HepG2 (cell line): ENCODE data around the gene KLF6. TPM values are rescaled to one million over a fixed set of nuclear protein-coding genes. Genes with fewer than 3 reads are reported as not detected.

ENCODE experiments used
- ATM ChIP-seq: fragments of 450-650 bp; IDR thresholded peaks from 2 replicates; pipeline ENCODE4 v1.7.1; 2017; ENCODE audit warnings: mild to moderate bottlenecking, borderline replicate concordance
- BCL6 ChIP-seq: IDR thresholded peaks from 2 replicates; pipeline ENCODE4 v1.6.1; 2016; ENCODE audit warnings: missing genetic modification reagents, missing compliant biosample characterization
- CHD4 ChIP-seq: fragments of 200-600 bp; sonication (generic); IDR thresholded peaks from 2 replicates; pipeline ENCODE4 v1.7.0; 2017; ENCODE audit warnings: mild to moderate bottlenecking, low read length, borderline replicate concordance
- FOXJ3 ChIP-seq: sonication (generic); formaldehyde crosslinking; IDR thresholded peaks from 2 replicates; pipeline ENCODE4 v1.4.0; 2020; ENCODE audit warnings: missing genetic modification reagents, mild to moderate bottlenecking, borderline replicate concordance
- FOXO1 ChIP-seq: sonication (generic); formaldehyde crosslinking; IDR thresholded peaks from 2 replicates; pipeline ENCODE4 v1.4.0; 2020; ENCODE audit warnings: missing genetic modification reagents
- FOXP1 ChIP-seq, 2 experiments: fragments of 450-650 bp in 1 of 2; IDR thresholded peaks; 2 replicates each; pipeline ENCODE4 v1.6.1; 2017 to 2018; ENCODE audit warnings: antibody characterized with exemption in 1 of 2
- HHEX ChIP-seq: IDR thresholded peaks from 2 replicates; pipeline ENCODE4 v1.6.1; 2016; ENCODE audit warnings: control low read depth
- HMG20B ChIP-seq: conservative IDR thresholded peaks from 2 replicates; pipeline ENCODE4 v1.6.1; 2016; ENCODE audit warnings: missing genetic modification reagents, missing compliant biosample characterization
- KLF13 ChIP-seq: sonication (generic); formaldehyde crosslinking; IDR thresholded peaks from 2 replicates; pipeline ENCODE4 v1.4.0; 2020; ENCODE audit warnings: mild to moderate bottlenecking, missing genetic modification reagents
- MIXL1 ChIP-seq: IDR thresholded peaks from 2 replicates; pipeline ENCODE4 v1.6.1; 2016
- RARA ChIP-seq: IDR thresholded peaks from 2 replicates; pipeline ENCODE4 v1.6.1; 2016; ENCODE audit warnings: missing genetic modification reagents, missing compliant biosample characterization
- SRY ChIP-seq: sonication (generic); formaldehyde crosslinking; IDR thresholded peaks from 2 replicates; pipeline ENCODE4 v1.8.0; 2022; ENCODE audit warnings: mild to moderate bottlenecking, missing genetic modification reagents
- THAP11 ChIP-seq: IDR thresholded peaks from 2 replicates; pipeline ENCODE4 v1.6.1; 2016; ENCODE audit warnings: missing biosample characterization, missing genetic modification reagents
- ZNF468 ChIP-seq: sonication (generic); formaldehyde crosslinking; IDR thresholded peaks from 2 replicates; pipeline ENCODE4 v1.8.0; 2022; ENCODE audit warnings: mild to moderate bottlenecking, moderate library complexity, missing genetic modification reagents
- ZNF496 ChIP-seq: sonication (generic); formaldehyde crosslinking; IDR thresholded peaks from 2 replicates; pipeline ENCODE4 v1.8.1; 2023; ENCODE audit warnings: mild to moderate bottlenecking, moderate library complexity, missing genetic modification reagents; ENCODE audit not compliant: insufficient replicate concordance
- ZNF652 ChIP-seq: IDR thresholded peaks from 2 replicates; pipeline ENCODE4 v1.6.1; 2016; ENCODE audit warnings: low read depth, borderline replicate concordance
- ZNF737 ChIP-seq: sonication (generic); formaldehyde crosslinking; IDR thresholded peaks from 2 replicates; pipeline ENCODE4 v1.5.0; 2020; ENCODE audit warnings: missing genetic modification reagents, mild to moderate bottlenecking, borderline replicate concordance
- ZNF879 ChIP-seq: sonication (generic); formaldehyde crosslinking; IDR thresholded peaks from 2 replicates; pipeline ENCODE4 v1.8.1; 2023; ENCODE audit warnings: missing genetic modification reagents
- polyA plus RNA-seq, 8 experiments: library from polyadenylated mRNA; depleted of rRNA in 3 of 8; stranded (reverse) in 7 of 8; unstranded in 1 of 8; fragments of >200 nt; fragmentation: Illumina TruSeq in 4 of 8; extraction: Trizol in 4 of 8; gene quantifications; 2 replicates each; pipeline versions ENCODE4 v1.2.1 to v1.2.3, GENCODE V29; 2011 to 2016; ENCODE audit warnings: low read depth in 4 of 8, missing spikeins in 1 of 8, mixed read lengths in 1 of 8; ENCODE audit not compliant: insufficient read depth in 1 of 8
- total RNA-seq, 5 experiments: library from RNA; depleted of rRNA; stranded (reverse); fragments of >200 nt; fragmentation: Illumina TruSeq; extraction: Trizol; gene quantifications; 2 replicates each; pipeline ENCODE4 v1.2.3, GENCODE V29; 2016; ENCODE audit warnings: low read depth in 1 of 5
- TF ChIP-seq, protein P1 (sequence below): sonication (generic); formaldehyde crosslinking; IDR thresholded peaks from 2 replicates; pipeline ENCODE4 v1.9.0; 2021; ENCODE audit warnings: missing genetic modification reagents, borderline replicate concordance
- TF ChIP-seq, protein P2 (sequence below): IDR thresholded peaks from 2 replicates; pipeline ENCODE4 v1.6.1; 2016; ENCODE audit warnings: missing compliant biosample characterization, missing genetic modification reagents, borderline replicate concordance
- TF ChIP-seq, protein P3 (sequence below): sonication (generic); formaldehyde crosslinking; IDR thresholded peaks from 2 replicates; pipeline ENCODE4 v1.4.0; 2020; ENCODE audit warnings: missing genetic modification reagents; ENCODE audit errors: not compliant biosample characterization
- TF ChIP-seq, protein P4 (sequence below): IDR thresholded peaks from 2 replicates; pipeline ENCODE4 v1.6.1; 2016; ENCODE audit warnings: mild to moderate bottlenecking
- TF ChIP-seq, protein P5 (sequence below): IDR thresholded peaks from 2 replicates; pipeline ENCODE4 v1.6.1; 2012; ENCODE audit warnings: low read length, improper control_type of control experiment

Gene KLF6
- total and polyA plus RNA-seq, 2 of the 13 experiments (the other 11 are each of a cell fraction or from before 2014, with no cell fraction given): 27.0 to 71.9 TPM

DNA sequence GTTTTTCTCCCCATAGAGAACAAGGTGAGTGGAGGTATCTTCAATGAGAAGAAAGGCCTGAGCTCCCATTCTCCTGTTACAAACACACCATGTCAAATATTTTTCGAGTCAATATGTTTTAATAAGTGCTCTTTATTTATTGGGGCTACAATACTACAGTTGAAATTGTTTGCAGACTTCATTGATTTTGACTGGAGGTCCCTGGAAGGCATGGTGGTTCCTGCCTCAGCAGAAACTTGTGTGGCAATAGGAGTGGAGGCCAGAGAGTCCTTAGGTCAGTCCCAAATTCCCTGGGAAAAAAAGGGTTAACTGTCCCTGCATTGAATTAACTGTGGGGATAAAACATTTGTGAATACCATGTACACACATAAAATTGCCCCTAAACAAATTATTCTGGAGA is 22.7 kb downstream of the KLF6 start (continued):
- TF ChIP-seq HMG20B (CRISPR knock-in tag) (no peak), HHEX (peak; percentile 45; the same call in 1 of the 2 replicates), FOXO1 (CRISPR knock-in tag) (no peak), ZNF496 (CRISPR knock-in tag) (no peak), CHD4 (no peak), BCL6 (CRISPR knock-in tag) (peak; percentile 88), MIXL1 (CRISPR knock-in tag) (no peak), ZNF879 (CRISPR knock-in tag) (no peak), ZNF737 (CRISPR knock-in tag) (no peak), FOXP1 (IDR thresholded peaks at IDR 0.05) (no peak), FOXP1 (CRISPR knock-in tag; IDR thresholded peaks at IDR 0.05) (peak; percentile 20; the same call in 1 of the 2 replicates), RARA (0 out of 2 replicates have a peak, but pooled peaks have one; percentile 3), FOXJ3 (CRISPR knock-in tag) (no peak), ZNF468 (no peak), ATM (no peak), SRY (CRISPR knock-in tag) (no peak), THAP11 (no peak), KLF13 (CRISPR knock-in tag) (no peak), ZNF652 (CRISPR knock-in tag) (peak; percentile 47; the same call in 1 of the 2 replicates)
- TF ChIP-seq, protein P1, sequence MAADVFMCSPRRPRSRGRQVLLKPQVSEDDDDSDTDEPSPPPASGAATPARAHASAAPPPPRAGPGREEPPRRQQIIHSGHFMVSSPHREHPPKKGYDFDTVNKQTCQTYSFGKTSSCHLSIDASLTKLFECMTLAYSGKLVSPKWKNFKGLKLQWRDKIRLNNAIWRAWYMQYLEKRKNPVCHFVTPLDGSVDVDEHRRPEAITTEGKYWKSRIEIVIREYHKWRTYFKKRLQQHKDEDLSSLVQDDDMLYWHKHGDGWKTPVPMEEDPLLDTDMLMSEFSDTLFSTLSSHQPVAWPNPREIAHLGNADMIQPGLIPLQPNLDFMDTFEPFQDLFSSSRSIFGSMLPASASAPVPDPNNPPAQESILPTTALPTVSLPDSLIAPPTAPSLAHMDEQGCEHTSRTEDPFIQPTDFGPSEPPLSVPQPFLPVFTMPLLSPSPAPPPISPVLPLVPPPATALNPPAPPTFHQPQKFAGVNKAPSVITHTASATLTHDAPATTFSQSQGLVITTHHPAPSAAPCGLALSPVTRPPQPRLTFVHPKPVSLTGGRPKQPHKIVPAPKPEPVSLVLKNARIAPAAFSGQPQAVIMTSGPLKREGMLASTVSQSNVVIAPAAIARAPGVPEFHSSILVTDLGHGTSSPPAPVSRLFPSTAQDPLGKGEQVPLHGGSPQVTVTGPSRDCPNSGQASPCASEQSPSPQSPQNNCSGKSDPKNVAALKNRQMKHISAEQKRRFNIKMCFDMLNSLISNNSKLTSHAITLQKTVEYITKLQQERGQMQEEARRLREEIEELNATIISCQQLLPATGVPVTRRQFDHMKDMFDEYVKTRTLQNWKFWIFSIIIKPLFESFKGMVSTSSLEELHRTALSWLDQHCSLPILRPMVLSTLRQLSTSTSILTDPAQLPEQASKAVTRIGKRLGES (CRISPR knock-in tag): no peak
- TF ChIP-seq, protein P2, sequence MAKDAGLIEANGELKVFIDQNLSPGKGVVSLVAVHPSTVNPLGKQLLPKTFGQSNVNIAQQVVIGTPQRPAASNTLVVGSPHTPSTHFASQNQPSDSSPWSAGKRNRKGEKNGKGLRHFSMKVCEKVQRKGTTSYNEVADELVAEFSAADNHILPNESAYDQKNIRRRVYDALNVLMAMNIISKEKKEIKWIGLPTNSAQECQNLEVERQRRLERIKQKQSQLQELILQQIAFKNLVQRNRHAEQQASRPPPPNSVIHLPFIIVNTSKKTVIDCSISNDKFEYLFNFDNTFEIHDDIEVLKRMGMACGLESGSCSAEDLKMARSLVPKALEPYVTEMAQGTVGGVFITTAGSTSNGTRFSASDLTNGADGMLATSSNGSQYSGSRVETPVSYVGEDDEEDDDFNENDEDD (CRISPR knock-in tag): no peak
- TF ChIP-seq, protein P3, sequence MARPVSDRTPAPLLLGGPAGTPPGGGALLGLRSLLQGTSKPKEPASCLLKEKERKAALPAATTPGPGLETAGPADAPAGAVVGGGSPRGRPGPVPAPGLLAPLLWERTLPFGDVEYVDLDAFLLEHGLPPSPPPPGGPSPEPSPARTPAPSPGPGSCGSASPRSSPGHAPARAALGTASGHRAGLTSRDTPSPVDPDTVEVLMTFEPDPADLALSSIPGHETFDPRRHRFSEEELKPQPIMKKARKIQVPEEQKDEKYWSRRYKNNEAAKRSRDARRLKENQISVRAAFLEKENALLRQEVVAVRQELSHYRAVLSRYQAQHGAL: no peak
- TF ChIP-seq, protein P4, sequence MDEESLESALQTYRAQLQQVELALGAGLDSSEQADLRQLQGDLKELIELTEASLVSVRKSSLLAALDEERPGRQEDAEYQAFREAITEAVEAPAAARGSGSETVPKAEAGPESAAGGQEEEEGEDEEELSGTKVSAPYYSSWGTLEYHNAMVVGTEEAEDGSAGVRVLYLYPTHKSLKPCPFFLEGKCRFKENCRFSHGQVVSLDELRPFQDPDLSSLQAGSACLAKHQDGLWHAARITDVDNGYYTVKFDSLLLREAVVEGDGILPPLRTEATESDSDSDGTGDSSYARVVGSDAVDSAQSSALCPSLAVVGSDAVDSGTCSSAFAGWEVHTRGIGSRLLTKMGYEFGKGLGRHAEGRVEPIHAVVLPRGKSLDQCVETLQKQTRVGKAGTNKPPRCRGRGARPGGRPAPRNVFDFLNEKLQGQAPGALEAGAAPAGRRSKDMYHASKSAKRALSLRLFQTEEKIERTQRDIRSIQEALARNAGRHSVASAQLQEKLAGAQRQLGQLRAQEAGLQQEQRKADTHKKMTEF (CRISPR knock-in tag): no peak
- TF ChIP-seq, protein P5, sequence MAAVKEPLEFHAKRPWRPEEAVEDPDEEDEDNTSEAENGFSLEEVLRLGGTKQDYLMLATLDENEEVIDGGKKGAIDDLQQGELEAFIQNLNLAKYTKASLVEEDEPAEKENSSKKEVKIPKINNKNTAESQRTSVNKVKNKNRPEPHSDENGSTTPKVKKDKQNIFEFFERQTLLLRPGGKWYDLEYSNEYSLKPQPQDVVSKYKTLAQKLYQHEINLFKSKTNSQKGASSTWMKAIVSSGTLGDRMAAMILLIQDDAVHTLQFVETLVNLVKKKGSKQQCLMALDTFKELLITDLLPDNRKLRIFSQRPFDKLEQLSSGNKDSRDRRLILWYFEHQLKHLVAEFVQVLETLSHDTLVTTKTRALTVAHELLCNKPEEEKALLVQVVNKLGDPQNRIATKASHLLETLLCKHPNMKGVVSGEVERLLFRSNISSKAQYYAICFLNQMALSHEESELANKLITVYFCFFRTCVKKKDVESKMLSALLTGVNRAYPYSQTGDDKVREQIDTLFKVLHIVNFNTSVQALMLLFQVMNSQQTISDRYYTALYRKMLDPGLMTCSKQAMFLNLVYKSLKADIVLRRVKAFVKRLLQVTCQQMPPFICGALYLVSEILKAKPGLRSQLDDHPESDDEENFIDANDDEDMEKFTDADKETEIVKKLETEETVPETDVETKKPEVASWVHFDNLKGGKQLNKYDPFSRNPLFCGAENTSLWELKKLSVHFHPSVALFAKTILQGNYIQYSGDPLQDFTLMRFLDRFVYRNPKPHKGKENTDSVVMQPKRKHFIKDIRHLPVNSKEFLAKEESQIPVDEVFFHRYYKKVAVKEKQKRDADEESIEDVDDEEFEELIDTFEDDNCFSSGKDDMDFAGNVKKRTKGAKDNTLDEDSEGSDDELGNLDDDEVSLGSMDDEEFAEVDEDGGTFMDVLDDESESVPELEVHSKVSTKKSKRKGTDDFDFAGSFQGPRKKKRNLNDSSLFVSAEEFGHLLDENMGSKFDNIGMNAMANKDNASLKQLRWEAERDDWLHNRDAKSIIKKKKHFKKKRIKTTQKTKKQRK: no peak
